HG03571 (cell line): ENCODE measurements around the gene SLC37A1.

Source experiments
- ATAC-seq: cut with Tn5 transposase; IDR thresholded peaks from one replicate; pipeline ENCODE4 v1.9.1; 2021; ENCODE audit not compliant: unreplicated experiment

SLC37A1 gene

GRCh38 chr21:42630626-42631025 lies 117.0 kb downstream of the SLC37A1 start:
- no peak for ATAC-seq
